RWPE2 (cell line): ENCODE measurements around the gene ERI2.

ENCODE experiments used
- ATAC-seq: fragments of 200-7000 bp; cut with Tn5 transposase; 3 replicates; pipeline ENCODE4 v1.9.1; 2021; ENCODE audit warnings: low read depth
- DNase-seq: peaks from one replicate; pipeline ENCODE4 v3.0.0-alpha.2; 2020; ENCODE audit warnings: low spot score
- H3K27ac ChIP-seq: fragments of 450-650 bp; 2 replicates; pipeline ENCODE4 v1.5.1; 2017; ENCODE audit warnings: mild to moderate bottlenecking; ENCODE audit not compliant: poor library complexity, severe bottlenecking
- H3K27me3 ChIP-seq: fragments of 250-450 bp; sonication (Bioruptor Pico); 2 replicates; pipeline ENCODE4 v1.5.1; 2021; ENCODE audit warnings: mild to moderate bottlenecking, moderate library complexity; ENCODE audit not compliant: insufficient read depth, poor library complexity, severe bottlenecking
- H3K36me3 ChIP-seq: fragments of 250-450 bp; sonication (Bioruptor Pico); 2 replicates; pipeline ENCODE4 v1.5.1; 2020; ENCODE audit warnings: low read depth, mild to moderate bottlenecking, moderate library complexity
- H3K4me1 ChIP-seq: fragments of 250-450 bp; sonication (Bioruptor Pico); 2 replicates; pipeline ENCODE4 v1.5.1; 2021; ENCODE audit warnings: mild to moderate bottlenecking, moderate library complexity; ENCODE audit not compliant: insufficient read depth, poor library complexity, severe bottlenecking
- H3K4me3 ChIP-seq: fragments of 250-450 bp; sonication (Bioruptor Pico); 2 replicates; pipeline ENCODE4 v1.5.1; 2021; ENCODE audit warnings: mild to moderate bottlenecking, moderate library complexity; ENCODE audit not compliant: severe bottlenecking
- H3K9me3 ChIP-seq: fragments of 250-450 bp; sonication (Bioruptor Pico); 2 replicates; pipeline ENCODE4 v1.5.1; 2021; ENCODE audit warnings: mild to moderate bottlenecking, moderate library complexity; ENCODE audit not compliant: severe bottlenecking
- CTCF ChIP-seq: fragments of 450-650 bp; IDR thresholded peaks from one replicate; pipeline ENCODE4 v1.5.1; 2017; ENCODE audit warnings: mild to moderate bottlenecking, moderate library complexity; ENCODE audit not compliant: poor library complexity, severe bottlenecking

The ERI2 gene

GRCh38 chr16:20833086-20833485, 26.8 kb upstream of the ERI2 start:
- Histone ChIP-seq H3K36me3 (peaks cover 42% of the 10 kb centered on the region), H3K9me3 (no peaks in the 10 kb centered on the region), H3K4me3 (no peak overlapping the region), H3K27ac (no peak overlapping the region), H3K4me1 (no peaks in the 10 kb centered on the region), H3K27me3 (no peaks in the 10 kb centered on the region)
- no peak for ATAC-seq
- no peak for TF ChIP-seq CTCF
- DNase-seq = no peak

GRCh38 chr16:20830372-20830771, 24.1 kb upstream of the ERI2 start:
- Histone ChIP-seq H3K27ac (no peak overlapping the region), H3K4me3 (no peak overlapping the region), H3K4me1 (no peaks in the 10 kb centered on the region), H3K36me3 (peaks cover 54% of the 10 kb centered on the region), H3K27me3 (no peaks in the 10 kb centered on the region), H3K9me3 (no peaks in the 10 kb centered on the region)
- DNase-seq = no peak
- no peak for ATAC-seq
- no peak for TF ChIP-seq CTCF

GRCh38 chr16:20829536-20829935, 23.3 kb upstream of the ERI2 start:
- Histone ChIP-seq H3K36me3 (peaks cover 53% of the 10 kb centered on the region), H3K27ac (no peak overlapping the region), H3K4me3 (no peak overlapping the region), H3K27me3 (no peaks in the 10 kb centered on the region), H3K4me1 (no peaks in the 10 kb centered on the region), H3K9me3 (no peaks in the 10 kb centered on the region)
- DNase-seq (no peak), ATAC-seq (no peak)
- TF ChIP-seq CTCF = no peak

- TF ChIP-seq CTCF = no peak
- no peaks in the 10 kb centered on the region for H3K4me1 ChIP-seq
- H3K27ac ChIP-seq = no peak overlapping the region
- H3K36me3 ChIP-seq = peaks cover 70% of the 10 kb centered on the region
- H3K9me3 ChIP-seq = no peaks in the 10 kb centered on the region
- H3K4me3 ChIP-seq = no peak overlapping the region
- H3K27me3 ChIP-seq = no peaks in the 10 kb centered on the region
- DNase-seq (no peak), ATAC-seq (no peak)
These were observed 19.8 kb upstream of the ERI2 start for GRCh38 chr16:20826039-20826566.

- Histone ChIP-seq H3K27ac (no peak overlapping the region), H3K4me1 (no peaks in the 10 kb centered on the region), H3K4me3 (no peak overlapping the region), H3K36me3 (peaks cover 59% of the 10 kb centered on the region), H3K27me3 (no peaks in the 10 kb centered on the region), H3K9me3 (no peaks in the 10 kb centered on the region)
- TF ChIP-seq CTCF = no peak
- ATAC-seq (no peak), DNase-seq (no peak)
These were observed 16.5 kb upstream of the ERI2 start for GRCh38 chr16:20822521-20823325.
